ENCODE measurements around the gene HSD17B8.

HSD17B8 gene

DNA sequence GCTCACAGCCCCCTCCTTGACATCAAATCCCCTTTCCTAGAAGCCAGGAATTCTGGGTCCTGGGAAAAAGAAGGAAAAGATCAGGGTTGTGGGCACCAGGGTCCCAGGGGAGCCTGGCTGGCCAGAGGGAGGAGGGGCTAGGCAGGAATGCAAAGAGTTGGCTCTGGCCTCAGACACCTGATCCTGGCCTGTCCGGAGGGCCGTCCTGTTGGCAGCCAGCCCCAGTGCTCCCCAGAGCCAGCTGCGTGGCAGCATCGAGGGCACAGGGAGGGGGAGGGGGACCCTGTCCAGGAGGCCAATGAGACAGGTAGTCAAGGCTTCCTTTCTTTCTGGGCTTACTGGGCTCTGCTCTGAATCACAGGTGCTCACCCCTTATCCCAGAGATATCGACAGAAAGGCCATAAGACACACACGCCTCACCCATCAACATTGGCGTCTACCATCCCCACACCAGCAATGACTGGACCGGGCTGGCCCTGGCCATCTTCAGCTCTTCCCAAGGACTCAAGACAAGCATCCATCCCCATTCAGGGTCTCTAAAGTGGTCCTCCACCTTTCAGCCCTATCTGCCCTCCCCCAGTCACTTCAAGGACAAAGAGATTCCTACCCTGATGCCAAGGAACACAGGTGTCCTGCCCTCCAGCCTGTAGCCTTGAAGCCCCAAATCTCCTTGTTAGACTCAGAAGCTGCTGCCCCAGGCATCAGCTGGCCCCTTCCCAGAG, 12.9 kb upstream of the HSD17B8 start:
- no peak for DNase-seq (ENCODE audit: low spot score)

DNA sequence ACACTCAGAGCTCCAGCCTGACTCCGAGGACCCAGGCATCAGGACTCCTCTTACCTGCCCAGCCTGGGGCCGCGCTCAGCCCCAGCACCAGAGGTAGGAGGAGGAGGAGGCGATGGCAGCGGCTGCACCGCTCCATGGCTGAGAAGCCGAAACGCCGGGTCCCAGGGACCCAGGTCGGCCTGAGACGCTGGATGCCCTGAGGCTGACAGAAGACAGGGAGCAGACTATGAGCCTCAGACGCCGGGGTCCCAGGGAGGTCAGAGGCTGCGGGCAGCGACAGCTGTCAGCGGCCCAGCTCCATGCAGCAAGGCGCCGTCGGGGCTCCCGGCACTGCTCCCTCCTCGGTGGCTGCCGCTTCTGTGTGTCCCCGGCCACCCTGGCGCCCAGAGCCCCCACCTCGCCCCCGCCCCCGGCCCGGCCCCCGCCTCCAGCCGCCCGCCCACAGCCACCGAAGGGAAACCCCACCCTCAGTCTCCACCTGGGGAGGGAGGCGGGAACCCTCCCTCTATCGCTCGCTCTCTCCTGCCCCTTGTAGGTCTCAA, 12.3 kb upstream of the HSD17B8 start, which contains the start of gene COL11A2:
TSS of gene COL11A2 (minus strand) at position 363 of the 542 bp plus-strand sequence. CDS start at position 136, 227 bp downstream.
- no peak for DNase-seq (ENCODE audit: low spot score)

DNA sequence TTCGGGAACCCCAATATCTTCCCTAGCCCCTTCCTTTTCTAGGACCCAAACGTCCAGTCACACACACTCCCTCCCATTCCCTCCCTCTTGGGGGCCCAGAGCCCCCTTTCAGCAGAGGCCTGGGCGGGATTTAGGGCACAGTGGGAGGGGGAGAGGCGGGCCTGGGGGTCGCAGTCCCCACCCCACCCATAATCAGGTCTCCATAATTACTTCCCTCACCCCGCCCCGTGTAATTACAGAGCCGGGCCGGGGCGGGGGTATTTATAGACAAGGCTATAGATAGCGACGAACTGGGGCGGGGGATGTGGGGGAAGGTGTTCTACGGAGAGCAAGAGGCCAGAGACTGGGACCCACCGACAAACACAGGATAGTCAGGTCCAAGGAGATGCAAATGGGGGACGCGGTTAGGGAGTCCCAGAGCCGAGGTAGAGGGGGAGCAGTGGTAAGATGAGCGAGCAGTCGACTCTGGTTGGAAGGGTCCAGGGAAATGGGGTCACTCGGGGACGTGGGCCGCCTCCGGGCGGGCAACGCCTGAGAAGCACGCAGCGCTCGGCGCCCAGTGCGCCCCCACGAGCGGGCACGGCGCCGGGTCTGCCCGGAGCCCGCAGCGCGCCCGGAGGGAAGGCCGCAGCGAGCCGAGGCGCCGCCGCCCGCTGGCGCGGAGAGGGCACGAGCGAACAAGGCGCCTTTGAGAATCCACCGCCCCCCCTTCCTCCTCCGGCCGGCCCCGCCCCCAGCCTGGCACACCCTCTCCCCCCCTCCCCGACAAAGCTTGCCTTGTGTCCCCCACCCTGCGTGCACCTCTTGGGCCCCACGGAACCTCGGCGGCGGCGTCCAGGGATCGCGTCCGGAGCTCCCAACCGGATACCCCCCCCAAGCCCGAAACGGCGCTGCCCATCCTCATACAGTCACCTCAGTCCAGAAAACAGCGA, 11.5 kb upstream of the HSD17B8 start:
- DNase-seq (ENCODE audit: low spot score): peak; percentile 68

DNA sequence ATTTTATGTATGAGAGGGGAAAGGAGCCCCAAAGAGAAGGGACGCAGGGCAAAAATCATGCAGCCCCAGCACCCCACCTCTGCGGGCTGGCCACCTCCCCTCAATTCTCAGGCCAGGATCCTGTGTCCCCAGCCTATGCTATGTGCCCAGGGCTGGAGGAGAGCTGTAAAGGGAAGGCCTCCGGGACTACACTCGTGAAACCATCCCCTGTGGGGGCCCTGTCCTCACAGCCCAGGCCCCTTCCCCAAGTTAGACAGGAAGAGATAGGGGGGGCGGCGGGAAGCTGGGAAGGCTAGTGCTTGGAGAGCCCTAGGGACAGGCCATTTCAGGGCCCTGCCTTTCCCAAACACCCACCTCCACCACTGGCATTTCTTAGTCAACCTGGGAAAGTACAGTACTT, 10.8 kb upstream of the HSD17B8 start:
- DNase-seq (ENCODE audit: low spot score): no peak

DNA sequence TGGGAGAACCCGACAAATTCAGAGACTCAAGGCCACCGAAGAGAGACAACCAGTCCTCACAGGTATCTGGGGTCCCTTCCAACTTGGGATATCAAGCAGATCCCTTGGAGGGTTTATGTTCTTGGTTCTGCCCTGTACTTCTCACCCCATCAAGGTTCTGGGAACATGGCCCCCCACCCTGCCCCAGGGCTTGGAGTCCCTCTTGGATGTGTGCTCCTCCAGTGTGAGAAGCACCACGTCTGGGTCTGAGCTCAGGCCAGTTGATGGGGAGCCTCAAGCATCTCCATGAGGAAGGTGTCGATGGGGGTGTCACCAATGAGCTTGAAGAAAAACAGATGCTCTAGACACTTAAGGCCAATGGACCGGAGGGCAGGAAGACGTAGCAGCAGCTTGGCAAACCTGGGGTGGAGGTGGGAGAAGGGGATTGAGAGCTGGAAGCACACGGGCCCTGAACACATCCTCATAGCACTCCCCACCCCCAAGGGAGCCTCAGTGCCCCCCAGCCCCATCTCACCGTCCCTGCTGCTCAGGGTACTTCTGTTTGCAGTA, 9.9 kb upstream of the HSD17B8 start:
- DNase-seq (ENCODE audit: low spot score): no peak

DNA sequence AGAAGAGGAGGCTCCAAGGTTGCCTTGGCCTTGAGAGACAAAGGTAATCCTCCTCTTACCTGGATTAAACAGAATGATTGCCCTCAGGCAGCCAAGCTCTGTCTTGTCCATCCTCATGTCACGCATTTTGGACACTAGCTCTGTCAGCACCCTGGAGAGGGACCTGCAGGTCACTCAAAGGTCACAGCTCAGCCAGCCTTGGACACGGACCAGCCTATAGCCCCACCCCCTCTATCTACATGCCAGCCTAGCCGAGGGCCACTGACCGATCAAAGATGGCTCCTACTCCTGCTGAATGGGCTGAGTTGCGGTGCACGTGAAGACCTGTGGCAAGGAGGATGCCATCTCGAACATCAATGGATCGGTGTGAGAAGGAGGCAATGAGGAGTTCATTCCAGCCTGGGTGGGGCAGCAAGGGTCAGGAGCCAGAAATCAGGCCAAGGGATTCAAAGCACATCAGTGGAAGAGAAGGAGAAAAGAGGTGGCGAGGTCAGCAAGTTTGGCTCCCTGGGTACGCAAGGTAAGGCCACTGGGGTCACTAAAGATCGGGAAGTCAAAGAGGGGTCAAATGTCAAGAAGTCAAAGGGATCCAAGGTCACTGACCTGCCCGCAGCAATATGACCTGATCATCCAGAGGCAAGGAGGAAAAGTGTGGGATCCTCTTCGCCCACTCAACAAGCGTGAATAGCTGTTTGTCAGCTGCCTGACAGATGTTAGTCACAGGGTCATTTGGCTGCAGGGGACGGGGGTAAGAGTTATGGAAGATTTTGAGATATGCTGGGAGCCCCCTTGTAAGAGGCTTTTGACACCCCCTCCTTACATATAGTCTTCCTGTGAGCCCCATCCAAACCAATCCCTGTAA, 8.9 kb upstream of the HSD17B8 start:
- DNase-seq (ENCODE audit: low spot score): no peak

DNA sequence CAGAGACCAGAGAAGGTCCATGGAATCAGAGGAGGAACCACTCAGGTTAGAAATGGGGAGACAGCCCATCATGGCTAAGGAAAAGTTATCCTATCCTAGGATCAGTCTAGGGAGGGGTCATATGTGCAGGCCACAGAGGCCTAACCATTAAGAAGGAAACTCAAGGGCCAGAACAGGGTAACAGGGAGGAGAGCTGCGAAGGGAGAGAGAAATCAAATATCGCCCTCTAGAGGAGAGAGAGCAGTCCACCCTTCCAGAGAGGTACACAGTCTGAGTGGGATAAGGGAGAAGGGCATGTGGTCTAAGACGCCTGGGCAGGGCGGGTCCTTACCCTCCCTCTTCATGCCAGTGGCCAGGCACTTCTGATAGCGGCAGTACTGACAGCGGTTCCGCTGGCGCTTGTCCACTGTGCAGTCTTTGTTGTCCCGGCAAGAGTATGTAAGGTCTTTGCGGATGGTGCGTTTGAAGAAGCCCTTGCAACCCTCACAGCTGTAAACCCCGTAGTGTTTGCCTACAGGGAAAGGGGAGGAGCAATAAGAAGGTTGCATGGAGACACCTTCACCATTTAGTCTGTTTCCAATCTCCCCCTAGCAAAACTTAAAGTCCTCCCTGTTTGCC, 6.9 kb upstream of the HSD17B8 start:
- DNase-seq (ENCODE audit: low spot score): peak; percentile 80

DNA sequence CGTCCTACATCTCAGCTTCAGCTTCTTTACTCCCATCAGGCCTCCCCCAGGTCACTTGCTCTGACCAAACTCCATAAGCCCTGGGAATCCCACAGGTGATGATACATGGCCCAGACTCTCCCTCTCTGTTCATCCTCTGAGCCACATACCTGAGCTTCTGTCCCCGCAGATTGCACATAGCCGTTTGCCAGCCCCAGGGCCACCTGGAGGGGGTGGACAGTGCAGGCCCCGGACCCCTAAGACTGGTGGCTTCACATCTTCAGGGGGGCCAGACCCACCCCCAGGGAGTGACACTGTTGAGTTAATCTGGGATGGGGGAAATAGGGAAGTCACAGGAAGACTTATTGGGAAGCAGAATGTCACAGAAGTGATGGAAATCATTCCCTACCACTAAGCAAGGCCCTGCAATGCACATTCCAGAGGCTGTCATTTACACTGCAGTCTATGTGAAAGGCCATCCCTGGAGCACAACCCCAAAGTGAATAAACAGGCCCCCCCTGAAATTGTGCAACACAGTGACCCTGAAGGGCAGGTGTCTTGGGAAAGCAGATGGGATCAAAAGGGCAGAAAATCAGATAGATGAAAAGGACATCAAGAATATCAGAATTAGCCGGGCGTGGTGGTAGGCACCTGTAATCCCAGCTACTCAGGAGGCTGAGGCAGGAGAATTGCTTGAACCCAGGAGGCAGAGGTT, 6.1 kb upstream of the HSD17B8 start:
- no peak for DNase-seq (ENCODE audit: low spot score)

DNA sequence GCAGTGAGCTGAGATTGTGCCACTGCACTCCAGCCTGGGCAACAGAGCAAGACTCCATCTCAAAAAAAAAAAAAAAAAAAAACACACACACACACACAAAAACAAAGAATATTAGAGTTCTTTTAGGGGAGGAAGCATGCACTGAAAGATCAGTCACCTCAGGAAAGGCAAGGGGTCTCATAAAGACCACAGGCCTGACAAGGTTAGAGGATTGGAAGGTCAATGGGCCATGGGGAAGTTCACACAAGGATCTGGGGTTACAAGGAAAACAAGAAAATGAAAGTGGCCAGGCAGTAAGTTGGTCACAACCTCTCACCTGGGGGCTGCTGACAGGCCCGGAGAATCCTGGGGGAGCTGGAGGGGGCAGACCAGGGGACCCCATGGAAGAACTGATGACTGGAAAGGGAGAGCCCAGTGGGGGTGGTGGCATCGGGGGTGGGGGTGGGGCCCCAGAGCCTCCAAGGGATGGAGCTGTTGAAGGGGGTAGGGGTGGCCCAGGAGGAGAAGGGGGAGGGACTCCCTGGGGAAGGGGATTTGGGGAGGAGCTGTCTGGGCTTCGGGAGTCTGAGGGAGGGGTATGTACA, 5.5 kb upstream of the HSD17B8 start:
- DNase-seq (ENCODE audit: low spot score): no peak

DNA sequence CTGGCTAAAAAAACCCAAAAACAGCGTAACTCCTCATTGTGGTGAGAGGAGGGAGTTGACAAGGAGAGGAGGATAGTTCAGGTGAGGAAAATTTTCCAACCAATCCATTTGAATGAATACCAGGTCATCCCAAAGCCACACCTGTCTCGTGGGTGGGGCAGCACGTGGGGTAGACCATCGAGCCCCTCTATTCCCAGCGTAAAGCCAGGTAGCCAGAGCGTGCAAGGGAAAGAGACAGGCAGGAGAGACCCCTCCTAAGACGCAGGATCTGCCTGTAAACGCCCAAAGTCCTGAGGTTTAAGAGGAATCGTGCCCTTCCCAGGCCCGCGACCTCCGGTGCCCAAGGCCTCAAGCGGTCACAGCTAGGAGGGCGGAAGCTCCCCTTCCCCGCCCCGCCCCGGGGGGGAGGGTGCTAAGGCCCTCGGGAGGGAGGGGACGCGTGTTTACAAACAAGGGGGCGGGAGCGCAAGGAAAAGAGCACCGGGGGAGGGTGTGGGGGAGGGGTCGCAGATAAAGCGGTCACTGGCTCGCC, 4.7 kb upstream of the HSD17B8 start:
- DNase-seq (ENCODE audit: low spot score): peak; percentile 67

DNA sequence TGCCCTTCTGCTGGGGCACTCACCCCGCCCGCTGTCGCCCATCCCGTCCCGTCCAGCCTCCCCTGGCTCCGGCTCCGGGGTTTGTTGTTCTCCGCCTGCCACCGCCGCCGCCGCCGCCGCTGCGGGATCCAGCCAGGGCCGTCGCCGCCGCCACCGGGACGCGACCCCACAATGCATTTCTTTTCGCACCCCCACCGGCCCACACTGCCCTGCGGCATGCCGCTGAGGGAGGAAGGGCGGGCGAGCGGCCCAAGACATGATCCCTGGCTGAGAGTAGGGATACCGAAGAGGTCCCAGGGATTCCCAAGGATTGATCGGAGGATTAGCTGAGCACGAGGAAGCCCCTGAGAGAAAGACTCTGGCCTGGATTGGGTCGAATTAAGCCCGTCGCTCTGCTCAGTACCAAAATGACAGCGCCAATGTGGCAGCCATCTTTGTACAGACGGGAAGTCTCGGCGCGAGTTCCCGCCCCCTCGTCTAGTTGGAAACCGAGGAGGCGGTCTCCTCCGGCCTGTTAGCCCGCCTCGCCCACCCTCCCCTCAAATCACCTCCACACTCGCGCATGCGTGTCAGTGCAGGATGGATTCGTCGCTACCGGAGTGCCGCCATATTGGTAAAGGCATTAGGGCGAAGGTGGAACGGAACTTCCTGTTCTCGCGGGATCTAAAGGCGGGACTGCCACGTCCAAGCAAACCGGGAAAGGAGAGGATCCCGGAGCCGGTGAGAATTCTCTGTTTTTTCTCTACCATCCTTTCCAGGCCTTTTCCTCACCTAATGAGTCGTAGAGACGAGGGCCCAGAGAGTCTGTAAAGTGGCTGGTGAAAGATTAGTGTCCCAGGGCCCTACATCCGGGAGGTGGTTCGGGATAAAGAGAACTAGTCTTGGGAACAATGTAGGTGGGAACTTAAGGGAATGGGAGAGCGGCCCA, 4.0 kb upstream of the HSD17B8 start, which contains the start of the genes RXRB and SLC39A7:
TSS of gene RXRB (minus strand) at position 447 of the 928 bp plus-strand sequence. CDS start at position 258, 189 bp downstream.
TSS of gene SLC39A7 (plus strand) at position 649 of the 928 bp plus-strand sequence. CDS start 379 bp downstream, outside the sequence.
- DNase-seq (ENCODE audit: low spot score): peak; percentile 98

DNA sequence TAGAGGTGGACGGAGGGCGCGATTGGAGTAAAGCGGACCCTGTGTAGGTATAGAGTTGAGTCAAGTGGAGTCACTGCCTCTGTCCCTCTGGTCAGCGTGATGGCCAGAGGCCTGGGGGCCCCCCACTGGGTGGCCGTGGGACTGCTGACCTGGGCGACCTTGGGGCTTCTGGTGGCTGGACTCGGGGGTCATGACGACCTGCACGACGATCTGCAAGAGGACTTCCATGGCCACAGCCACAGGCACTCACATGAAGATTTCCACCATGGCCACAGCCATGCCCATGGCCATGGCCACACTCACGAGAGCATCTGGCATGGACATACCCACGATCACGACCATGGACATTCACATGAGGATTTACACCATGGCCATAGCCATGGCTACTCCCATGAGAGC, 3.3 kb upstream of the HSD17B8 start:
- DNase-seq (ENCODE audit: low spot score): no peak

DNA sequence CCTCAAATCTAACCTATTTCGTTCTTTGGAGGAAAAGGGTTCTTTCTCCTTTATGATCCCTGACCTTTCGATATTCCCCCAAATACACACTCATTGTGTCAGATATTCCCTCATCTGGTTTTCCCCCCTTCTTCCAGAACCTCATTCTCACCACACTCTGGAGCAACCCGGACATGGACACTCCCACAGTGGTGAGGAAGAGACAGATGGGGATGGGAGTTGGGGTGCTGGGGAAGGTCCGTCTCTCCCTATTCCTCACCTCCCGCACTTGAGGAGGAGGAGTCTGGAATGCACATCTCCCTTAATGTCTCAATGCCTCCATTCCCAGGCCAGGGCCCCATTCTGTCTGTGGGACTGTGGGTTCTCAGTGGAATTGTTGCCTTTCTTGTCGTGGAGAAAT, 2.5 kb upstream of the HSD17B8 start:
- no peak for DNase-seq (ENCODE audit: low spot score)

DNA sequence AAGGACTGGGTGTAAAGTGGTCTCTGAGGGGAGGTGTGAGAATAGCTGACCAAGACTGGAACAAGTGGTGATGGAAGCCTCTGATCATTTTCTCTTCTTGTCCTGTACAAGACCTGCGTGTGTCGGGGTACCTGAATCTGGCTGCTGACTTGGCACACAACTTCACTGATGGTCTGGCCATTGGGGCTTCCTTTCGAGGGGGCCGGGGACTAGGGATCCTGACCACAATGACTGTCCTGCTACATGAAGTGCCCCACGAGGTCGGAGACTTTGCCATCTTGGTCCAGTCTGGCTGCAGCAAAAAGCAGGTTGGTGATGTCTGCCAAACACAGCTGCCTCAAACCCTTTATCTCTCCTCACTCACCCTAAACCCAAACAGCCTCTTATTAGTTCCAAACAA, 1.7 kb upstream of the HSD17B8 start:
- no peak for DNase-seq (ENCODE audit: low spot score)

DNA sequence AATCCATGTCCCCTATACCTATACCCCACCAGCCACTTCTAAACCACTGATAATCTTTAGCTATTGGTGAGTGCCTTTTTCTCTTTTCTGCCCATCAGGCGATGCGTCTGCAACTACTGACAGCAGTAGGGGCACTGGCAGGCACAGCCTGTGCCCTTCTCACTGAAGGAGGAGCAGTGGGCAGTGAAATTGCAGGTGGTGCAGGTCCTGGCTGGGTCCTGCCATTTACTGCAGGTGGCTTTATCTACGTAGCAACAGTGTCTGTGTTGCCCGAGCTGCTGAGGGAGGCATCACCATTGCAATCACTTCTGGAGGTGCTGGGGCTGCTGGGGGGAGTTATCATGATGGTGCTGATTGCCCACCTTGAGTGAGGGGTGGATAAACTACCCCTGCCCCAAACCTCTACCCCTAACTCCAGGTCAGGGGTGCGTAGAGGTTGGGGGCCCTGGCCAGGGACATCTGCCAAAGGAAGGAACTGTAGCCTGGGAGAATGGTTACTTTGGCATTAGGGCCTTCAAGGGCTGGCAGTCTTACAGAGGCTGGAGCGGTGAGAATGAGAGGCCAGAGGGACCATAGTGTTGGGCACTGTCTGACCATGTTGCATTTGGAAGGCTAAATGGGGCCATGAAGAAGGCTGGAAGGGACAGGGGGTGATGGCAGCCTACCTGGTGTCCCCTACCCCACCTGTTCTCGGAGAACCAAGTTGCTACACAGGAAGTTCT, 851 bp upstream of the HSD17B8 start:
- no peak for DNase-seq (ENCODE audit: low spot score)

DNA sequence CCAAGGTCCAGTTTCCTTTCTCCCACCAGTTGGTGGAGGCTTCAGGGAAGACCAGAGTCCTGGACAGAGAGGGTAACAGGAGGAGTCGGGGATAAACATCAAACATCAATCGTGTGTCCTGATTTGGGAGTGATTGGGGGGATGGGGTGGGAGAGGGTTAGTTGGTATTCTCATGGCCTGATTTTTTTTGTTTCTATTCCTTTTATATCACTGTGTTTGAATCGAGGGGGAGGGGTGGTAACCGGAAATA, 365 bp upstream of the HSD17B8 start:
- DNase-seq (ENCODE audit: low spot score): no peak

DNA sequence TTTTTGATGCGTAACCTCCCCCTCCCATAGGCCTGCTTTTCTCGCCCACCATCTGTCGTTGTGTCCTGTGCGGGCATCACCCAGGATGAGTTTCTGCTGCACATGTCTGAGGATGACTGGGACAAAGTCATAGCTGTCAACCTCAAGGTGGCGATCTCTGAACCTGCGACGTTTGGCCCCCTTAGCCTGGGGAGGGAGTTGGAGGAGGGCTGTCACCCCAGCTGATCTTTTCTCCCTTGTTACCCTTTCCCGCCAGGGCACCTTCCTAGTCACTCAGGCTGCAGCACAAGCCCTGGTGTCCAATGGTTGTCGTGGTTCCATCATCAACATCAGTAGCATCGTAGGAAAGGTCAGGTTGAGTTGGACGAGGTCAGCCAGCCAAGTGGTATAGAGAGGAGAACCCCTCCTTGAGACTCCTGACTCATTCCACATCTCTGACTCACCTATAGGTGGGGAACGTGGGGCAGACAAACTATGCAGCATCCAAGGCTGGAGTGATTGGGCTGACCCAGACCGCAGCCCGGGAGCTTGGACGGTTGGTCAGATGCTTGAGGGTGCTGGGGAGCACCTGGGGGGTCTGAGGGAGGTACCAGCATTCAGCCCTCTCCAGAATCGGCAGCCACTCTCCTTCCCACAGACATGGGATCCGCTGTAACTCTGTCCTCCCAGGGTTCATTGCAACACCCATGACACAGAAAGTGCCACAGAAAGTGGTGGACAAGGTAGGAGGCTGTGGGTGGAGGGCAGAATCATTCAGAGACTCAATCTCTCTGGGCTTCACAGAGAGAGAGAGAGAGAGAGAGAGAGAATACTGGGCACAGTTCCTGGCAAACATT, 954 bp downstream of the HSD17B8 start:
- DNase-seq (ENCODE audit: low spot score): no peak

Data from AG20443 (cell line).